Omental fat pad (tissue), 4 donors: Measurements from ENCODE around the gene DARS1. TPM values are rescaled to one million over a fixed set of nuclear protein-coding genes. Genes with fewer than 3 reads are reported as not detected.

Source experiments
- ATAC-seq: fragments of 150-250 bp; one replicate; pipeline ENCODE4 v1.9.1; 2016; ENCODE audit warnings: mild to moderate bottlenecking, moderate library complexity; ENCODE audit not compliant: low FRiP score
- DNase-seq: peaks from one replicate; pipeline ENCODE4 v3.0.0-alpha.2; 2019; ENCODE audit warnings: low spot score
- CTCF ChIP-seq, 3 donors: fragments of 450-650 bp; IDR thresholded peaks; one replicate each; pipeline ENCODE4 v1.5.1; 2016 to 2017; ENCODE audit warnings: antibody characterized with exemption in 3 of 3, mild to moderate bottlenecking in 3 of 3, moderate library complexity in 2 of 3
- total RNA-seq, 4 donors: library from RNA; depleted of rRNA; stranded (reverse); fragments of >200 nt; gene quantifications; one replicate each; pipeline ENCODE4 v1.1.0, GENCODE V29; 2016

Gene DARS1
- total RNA-seq, 4 donors from 2014 or later = 59.3 to 76.3 (median 68.2) TPM

- TF ChIP-seq CTCF (IDR thresholded peaks at IDR 0.05) = no peak
- no peak for ATAC-seq
- no peak for DNase-seq
Measured at GRCh38 chr2:136016836-136017235, 31.4 kb upstream of the DARS1 start.

- DNase-seq (no peak), ATAC-seq (no peak)
- TF ChIP-seq CTCF (IDR thresholded peaks at IDR 0.05) = no peak
Measured at GRCh38 chr2:136016427-136016826, 31.0 kb upstream of the DARS1 start.

- TF ChIP-seq CTCF (IDR thresholded peaks at IDR 0.05) = no peak
- DNase-seq = no peak
- no peak for ATAC-seq
Measured at GRCh38 chr2:136015699-136016098, 30.3 kb upstream of the DARS1 start.

- no peak for ATAC-seq
- no peak for TF ChIP-seq CTCF (IDR thresholded peaks at IDR 0.05)
- DNase-seq = no peak
Measured at GRCh38 chr2:136014411-136014810, 29.0 kb upstream of the DARS1 start.

- DNase-seq (no peak), ATAC-seq (no peak)
- no peak for TF ChIP-seq CTCF (IDR thresholded peaks at IDR 0.05)
Measured at GRCh38 chr2:136013955-136014354, 28.5 kb upstream of the DARS1 start.

- DNase-seq (no peak), ATAC-seq (no peak)
- TF ChIP-seq CTCF (IDR thresholded peaks at IDR 0.05) = no peak
Measured at GRCh38 chr2:136013136-136013685, 27.8 kb upstream of the DARS1 start.

- ATAC-seq (no peak), DNase-seq (no peak)
- TF ChIP-seq CTCF (IDR thresholded peaks at IDR 0.05) = no peak
Measured at GRCh38 chr2:136012315-136012714, 26.9 kb upstream of the DARS1 start.
